ENCODE data around the gene MMP26.

DNA sequence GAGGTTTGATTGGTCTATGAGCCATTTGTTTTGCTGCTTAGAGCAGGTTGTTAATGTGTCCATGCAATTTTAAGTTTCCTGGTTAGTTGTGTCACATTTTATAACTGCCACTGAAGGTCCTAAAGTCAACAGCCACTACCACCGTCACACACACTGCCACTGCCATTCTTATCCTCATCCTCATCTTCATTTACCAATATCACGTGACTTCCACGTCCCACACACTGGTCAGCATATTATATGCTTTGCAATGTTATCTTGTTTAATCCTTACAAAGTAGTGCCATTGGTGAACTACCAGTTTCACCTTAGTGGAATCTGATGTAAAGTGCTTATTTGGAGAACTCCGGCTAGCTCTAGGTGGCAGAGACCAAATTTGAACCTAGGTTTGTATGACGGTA is 9.7 kb downstream of the MMP26 start:
- TF ChIP-seq, protein P1, sequence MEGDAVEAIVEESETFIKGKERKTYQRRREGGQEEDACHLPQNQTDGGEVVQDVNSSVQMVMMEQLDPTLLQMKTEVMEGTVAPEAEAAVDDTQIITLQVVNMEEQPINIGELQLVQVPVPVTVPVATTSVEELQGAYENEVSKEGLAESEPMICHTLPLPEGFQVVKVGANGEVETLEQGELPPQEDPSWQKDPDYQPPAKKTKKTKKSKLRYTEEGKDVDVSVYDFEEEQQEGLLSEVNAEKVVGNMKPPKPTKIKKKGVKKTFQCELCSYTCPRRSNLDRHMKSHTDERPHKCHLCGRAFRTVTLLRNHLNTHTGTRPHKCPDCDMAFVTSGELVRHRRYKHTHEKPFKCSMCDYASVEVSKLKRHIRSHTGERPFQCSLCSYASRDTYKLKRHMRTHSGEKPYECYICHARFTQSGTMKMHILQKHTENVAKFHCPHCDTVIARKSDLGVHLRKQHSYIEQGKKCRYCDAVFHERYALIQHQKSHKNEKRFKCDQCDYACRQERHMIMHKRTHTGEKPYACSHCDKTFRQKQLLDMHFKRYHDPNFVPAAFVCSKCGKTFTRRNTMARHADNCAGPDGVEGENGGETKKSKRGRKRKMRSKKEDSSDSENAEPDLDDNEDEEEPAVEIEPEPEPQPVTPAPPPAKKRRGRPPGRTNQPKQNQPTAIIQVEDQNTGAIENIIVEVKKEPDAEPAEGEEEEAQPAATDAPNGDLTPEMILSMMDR (conservative IDR thresholded peaks at IDR 0.05; ENCODE audit: low read length) = no peak
- TF ChIP-seq EZH2phosphoT487 (IDR thresholded peaks at IDR 0.05; ENCODE audit: borderline replicate concordance) = no peak
